Measurements from ENCODE around the gene WNT7B. TPM values are rescaled to one million over a fixed set of nuclear protein-coding genes. Genes with fewer than 3 reads are reported as not detected.

The WNT7B gene
- 0.29 TPM in 1 of 2 replicates, not detected in the other for total RNA-seq

GRCh38 chr22:45977003-45977411 lies at the start of gene WNT7B:
TSS of gene WNT7B (minus strand) at chr22:45977162. CDS start at chr22:45976754, 408 bp downstream.

Other genes starting within 250 kb of the WNT7B start
- 9.8 and 20.0 TPM in 2 replicates for gene PPARA, start 173.4 kb upstream of the WNT7B start, total RNA-seq

Data from cardiac ventricle fibroblast (primary cell).